GM19351 (cell line): ENCODE results near the gene CPA3.
A peak's percentile ranks its signal among the peaks of the same experiment; 100 is the strongest.

Source experiments
- ATAC-seq: cut with Tn5 transposase; IDR thresholded peaks from one replicate; pipeline ENCODE4 v1.9.1; 2021; ENCODE audit warnings: mild to moderate bottlenecking, moderate library complexity; ENCODE audit not compliant: unreplicated experiment

The CPA3 gene

GRCh38 chr3:148914936-148915690 lies 50.0 kb downstream of the CPA3 start:
- ATAC-seq = no peak

DNA sequence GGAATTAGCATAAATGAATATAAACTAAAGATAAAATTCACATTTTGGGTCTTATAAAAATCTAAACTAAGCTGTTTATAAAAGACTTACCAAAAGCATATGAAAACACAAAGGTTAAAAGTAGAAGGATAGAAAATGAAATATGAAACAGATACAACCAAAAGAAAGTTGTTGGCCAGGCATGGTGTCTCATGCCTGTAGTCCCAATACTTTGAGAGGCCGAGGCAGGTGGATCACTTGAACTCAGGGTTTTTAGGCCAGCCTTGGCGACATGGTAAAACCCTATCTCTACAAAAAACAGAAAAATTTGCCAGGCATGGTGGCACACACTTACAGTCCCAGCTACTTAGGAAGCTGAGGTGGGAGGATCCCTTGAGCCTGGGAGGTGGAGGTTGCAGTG lies 51.0 kb downstream of the CPA3 start:
- no peak for ATAC-seq

DNA sequence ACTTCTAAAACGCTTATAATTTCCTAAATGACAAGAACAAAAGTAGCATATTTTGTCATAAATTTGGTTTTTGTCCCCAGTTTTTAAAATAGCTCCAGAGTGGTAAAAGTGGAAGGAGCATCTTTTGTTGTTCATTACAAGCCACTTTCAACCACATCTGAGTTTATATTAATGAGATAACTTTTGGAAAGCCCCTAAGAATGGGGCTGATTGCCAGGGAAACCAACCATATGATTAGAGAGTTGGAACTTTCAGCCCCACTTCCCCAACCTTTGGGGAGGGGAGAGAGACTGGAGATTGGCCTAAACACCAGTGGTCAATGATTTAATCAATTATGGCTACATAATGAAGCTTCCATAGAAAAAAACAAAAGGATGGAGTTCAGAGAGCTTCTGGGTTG lies 57.4 kb downstream of the CPA3 start:
- no peak for ATAC-seq

DNA sequence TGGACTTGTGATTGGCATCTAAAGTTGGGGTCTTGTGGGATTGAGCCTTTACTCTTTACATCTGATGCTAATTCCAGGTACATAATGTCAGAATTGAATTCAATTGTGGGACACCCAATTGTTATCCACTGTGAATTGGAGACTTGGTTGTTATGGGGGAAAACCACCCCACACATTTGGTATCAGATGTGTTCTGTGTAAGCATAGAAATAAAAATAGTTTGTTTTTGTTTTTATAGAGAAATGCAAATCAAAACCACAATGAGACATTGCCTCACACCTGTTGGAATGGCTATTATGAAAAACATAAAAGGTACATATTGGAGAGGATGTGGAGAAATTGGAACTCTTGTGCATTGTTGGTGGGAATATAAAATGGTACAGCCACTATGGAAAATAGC lies 58.5 kb downstream of the CPA3 start:
- ATAC-seq = no peak

DNA sequence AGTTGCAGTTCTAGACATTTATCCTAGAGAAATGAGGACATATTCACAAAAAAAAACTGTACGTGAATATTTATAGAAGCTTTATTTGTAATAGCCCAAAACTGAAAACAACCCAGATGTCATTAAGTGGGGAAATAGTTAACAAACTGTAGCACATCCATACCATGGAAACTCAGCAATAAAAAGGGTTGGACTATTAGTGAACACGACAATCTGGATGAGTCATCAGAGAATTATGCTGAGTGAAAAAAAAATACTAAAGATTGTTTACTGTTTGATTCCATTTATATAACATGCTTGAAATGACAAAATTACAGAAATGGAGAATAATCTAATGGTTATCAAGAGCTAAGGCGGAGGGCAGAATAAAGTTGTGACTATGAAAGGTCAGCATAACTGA lies 59.5 kb downstream of the CPA3 start:
- ATAC-seq = no peak

- ATAC-seq = no peak
Observed at GRCh38 chr3:148925845-148926244, 60.7 kb downstream of the CPA3 start.

GRCh38 chr3:148930752-148931151 lies 65.7 kb downstream of the CPA3 start:
- no peak for ATAC-seq

DNA sequence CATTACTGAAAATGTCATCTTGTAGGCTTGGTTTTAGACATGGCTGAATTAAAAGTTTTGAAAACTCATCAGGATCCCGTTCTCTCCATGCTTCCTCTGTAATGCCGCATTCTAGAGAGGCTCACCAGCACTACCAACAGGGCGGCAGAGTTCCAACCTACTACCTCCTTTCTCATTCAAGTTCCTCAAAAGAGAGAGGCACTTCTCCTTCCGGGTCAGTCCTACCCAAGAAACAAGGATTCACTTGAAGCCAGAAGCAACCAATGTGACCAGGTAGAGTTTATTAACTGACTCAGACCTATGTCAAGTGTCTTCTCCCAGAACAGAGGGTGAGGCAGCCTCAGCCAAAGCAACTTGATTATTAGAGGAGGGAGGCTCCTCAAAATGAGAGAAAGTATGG lies 66.5 kb downstream of the CPA3 start:
- no peak for ATAC-seq

- no peak for ATAC-seq
Observed at GRCh38 chr3:148932972-148933371, 67.9 kb downstream of the CPA3 start.

- ATAC-seq = no peak
Observed at GRCh38 chr3:148937467-148938255, 72.6 kb downstream of the CPA3 start.

DNA sequence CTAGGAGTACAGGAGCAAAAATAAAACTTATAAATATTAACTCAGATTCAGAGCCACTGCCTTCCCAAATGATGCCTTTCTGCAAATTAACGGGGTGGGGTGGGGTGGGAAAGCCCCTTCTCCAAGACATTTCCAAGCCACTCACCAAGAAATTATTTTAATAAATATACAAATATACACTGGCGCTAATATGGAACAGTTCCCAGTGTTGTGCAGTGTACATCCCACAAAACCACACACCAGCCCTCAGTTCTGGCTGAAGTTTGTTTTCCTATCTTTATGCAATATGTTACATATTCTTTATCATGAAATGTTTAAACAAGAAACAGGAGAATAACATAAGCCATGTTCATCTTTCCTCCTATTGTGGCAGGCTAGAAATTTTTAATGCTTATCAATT lies 73.2 kb downstream of the CPA3 start:
- no peak for ATAC-seq

DNA sequence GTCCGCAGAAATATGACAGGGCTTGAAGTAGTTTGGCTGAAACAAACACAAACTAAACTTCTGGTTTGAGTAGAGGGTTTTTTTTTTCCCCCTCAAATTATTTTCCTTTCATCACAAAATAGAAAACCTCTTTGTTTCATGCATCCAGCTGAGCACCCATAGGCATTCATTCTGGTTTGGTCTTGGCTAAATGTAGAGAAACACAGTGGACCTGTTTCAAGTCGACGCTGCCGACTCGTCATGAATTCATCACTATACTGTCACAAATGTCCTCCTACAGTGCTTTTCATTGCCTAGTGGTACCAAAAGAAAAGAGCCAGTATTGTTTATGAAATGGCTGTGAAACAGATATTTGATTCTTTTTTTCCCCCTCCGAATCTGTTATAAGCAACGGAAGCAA lies 73.8 kb downstream of the CPA3 start:
- ATAC-seq = no peak

DNA sequence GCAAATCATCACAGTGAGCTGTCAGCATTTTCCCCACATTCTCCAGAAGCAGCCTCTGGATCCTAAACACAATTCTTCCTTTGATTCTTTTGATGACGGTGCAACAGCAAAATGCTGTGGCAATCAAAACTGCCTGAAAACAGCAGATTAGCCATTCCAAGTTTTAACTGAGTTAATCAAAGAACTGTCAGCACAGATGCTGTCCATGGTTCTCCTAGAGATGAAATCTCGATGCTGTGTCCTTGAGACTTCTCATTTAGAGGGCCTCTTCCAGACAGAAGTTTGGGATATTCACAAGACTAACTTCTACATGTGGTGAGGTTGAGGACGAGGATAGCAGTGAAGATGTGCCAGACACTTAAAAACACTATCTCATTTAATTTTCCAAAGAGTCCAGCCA lies 75.9 kb downstream of the CPA3 start:
- ATAC-seq = no peak

DNA sequence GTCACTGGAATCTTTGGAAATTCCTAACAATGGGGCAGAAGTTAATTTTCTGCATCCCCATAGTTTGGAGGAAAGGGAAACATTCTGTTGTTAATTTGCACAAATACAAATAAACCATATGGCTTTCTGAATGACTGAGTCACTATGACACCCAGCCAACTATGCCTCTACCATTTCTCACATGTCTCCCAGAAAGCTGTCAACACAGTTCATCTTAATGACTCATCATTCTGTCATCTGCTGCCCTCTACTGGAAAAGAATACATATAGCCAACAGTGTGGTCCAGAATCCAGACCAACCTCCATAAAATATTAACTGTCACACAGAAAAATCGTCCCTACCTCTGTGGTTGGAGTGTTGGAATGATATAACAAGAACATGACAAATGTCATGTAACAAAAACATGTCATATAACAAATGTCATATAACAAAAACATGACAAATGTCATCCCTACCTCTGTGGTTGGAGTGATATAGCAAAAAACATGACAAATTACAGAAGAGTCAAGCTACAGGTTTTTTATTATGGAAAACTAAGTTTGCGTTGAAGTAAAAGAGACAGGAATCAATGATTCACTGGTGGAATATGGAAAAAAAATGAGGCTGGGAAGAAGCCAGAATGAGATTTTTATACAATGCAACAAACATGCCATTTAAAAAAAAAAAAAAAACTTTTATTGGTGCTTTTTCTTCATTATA lies 78.6 kb downstream of the CPA3 start:
- peak; percentile 94 for ATAC-seq

DNA sequence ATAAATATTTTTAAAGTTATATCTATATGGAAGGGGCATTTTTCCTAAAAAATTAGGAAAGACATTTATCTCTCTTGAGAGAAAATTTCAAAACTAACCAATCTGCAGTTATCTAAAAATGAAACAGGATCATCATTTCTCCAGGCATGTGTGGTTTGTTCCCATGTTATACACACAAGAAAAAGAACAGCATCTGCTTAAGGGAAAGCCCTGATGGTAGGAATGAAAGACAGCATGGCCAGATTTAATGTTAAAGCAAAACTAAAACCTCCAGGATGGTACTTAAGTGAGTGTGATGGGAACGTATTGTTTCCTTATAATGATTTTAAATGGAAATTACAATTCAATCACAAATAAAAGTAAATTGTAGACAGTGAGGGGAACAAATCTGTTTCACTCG lies 80.0 kb downstream of the CPA3 start:
- ATAC-seq = no peak
